GM18861 (cell line): Measurements from ENCODE around the gene ATP6AP1.
"Not testable (repeated sequence)": the region's sequence is repeated elsewhere in the genome, so short reads cannot be mapped to it uniquely, and the experiment has no call there.

Experiments used
- ATAC-seq: cut with Tn5 transposase; IDR thresholded peaks from one replicate; pipeline ENCODE4 v1.9.1; 2021; ENCODE audit not compliant: unreplicated experiment

Gene ATP6AP1

DNA sequence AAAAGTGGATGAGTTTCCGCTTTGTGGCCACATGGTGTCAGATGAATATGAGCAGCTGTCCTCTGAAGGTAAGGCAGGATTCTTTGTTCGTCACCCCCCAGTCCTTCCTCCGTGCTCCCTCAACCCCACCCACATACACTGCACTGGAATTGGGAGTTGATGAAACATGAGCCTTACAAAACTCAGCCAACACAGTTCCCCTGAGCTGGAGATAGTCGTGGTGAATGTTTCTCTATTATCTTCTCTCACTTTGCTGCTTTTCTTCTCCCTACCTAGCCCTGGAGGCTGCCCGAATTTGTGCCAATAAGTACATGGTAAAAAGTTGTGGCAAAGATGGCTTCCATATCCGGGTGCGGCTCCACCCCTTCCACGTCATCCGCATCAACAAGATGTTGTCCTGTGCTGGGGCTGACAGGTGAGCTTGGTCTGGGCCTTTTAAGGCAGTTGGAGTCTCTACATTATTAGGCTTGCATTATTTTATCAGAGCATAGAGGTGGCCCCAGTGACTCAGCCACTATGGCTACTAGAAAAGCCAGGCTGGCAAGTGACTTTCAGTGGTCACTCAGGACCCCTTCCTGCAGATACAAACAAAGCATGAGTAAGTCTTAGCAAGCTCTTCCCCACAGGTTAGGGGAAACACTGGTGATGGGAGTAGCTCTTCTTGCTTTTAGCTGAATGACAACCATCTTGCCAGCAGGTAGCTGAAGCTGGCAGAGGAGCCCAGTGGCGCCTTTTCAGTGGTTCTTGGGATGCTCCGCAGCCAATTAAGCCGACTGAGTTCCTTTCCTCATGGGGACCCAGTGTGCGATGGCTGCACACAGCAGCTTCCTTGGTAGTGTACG, 28.7 kb upstream of the ATP6AP1 start:
- ATAC-seq, result no peak

DNA sequence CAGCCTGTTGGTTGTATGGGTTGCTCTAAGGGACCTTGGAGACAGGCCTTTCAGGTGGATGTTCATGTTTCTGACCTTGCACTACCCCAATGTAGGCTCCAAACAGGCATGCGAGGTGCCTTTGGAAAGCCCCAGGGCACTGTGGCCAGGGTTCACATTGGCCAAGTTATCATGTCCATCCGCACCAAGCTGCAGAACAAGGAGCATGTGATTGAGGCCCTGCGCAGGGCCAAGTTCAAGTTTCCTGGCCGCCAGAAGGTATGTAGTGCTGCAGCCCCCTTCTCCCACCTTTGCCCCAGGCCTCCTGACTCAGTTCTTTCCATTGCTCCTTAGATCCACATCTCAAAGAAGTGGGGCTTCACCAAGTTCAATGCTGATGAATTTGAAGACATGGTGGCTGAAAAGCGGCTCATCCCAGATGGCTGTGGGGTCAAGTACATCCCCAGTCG, 28.1 kb upstream of the ATP6AP1 start:
- not testable (repeated sequence) for ATAC-seq

- ATAC-seq, result no peak
Observed at GRCh38 chrX:154401045-154401799, 27.3 kb upstream of the ATP6AP1 start.

- ATAC-seq, result no peak
Observed at GRCh38 chrX:154401918-154402621, 26.4 kb upstream of the ATP6AP1 start.

DNA sequence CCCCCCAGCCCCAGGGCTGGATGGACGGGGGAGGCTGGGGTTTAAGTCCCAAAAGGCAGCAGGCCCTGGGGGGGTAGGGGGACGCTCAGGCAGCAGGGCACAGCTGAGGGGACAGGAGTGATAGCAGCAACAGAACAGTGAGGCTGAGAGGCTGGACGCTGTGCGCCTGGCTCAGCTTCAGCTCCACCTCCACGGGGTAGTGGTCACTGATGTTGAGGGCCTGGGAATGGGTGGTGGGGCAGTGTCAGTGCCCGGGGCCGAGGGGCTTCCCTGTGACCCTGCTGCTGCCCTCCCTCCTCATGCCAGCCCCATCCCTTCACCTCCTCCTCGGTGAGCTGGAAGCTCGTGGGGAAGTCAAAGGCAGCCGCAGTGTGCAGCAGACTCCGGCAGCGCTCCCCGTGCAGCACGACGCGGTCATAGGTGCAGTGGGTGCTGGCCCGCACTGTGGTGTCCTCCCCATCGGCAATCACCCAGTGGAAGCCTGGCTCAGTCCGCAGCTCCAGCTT, 25.8 kb upstream of the ATP6AP1 start:
- no peak for ATAC-seq

- ATAC-seq, result no peak
Observed at GRCh38 chrX:154403192-154403591, 25.3 kb upstream of the ATP6AP1 start.

- no peak for ATAC-seq
Observed at GRCh38 chrX:154403858-154404257, 24.6 kb upstream of the ATP6AP1 start.

- no peak for ATAC-seq
Observed at GRCh38 chrX:154404625-154405192, 23.8 kb upstream of the ATP6AP1 start.

- no peak for ATAC-seq
Observed at GRCh38 chrX:154408659-154409221, 19.7 kb upstream of the ATP6AP1 start.

- peak; percentile 29 for ATAC-seq
Observed at GRCh38 chrX:154409222-154409871, 19.1 kb upstream of the ATP6AP1 start, which contains the start of gene DNASE1L1. TSS of gene DNASE1L1 (minus strand) at chrX:154409254. CDS start at chrX:154405568, 3,686 bp downstream.

- no peak for ATAC-seq
Observed at GRCh38 chrX:154411981-154412340, 16.5 kb upstream of the ATP6AP1 start.

DNA sequence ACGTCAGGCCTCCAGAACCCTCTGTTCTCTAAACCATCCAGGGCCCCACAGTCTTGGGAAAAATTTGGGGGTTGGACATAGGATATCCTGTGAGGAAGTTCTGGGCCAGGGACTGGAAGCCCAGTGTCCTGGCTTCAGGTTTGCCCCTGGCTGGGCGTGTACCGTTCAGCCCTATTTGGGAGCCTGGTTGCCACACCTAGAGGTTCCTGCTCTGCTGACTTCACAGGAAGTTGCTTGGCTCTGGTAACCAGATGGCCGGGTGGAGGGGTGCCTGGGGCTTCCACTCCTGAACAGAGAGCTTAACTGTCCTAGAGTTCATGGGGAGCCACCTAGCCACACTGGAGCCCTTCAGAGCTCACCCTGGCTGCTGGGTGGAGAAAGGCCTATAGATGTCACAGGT, 16.0 kb upstream of the ATP6AP1 start:
- ATAC-seq, result no peak

DNA sequence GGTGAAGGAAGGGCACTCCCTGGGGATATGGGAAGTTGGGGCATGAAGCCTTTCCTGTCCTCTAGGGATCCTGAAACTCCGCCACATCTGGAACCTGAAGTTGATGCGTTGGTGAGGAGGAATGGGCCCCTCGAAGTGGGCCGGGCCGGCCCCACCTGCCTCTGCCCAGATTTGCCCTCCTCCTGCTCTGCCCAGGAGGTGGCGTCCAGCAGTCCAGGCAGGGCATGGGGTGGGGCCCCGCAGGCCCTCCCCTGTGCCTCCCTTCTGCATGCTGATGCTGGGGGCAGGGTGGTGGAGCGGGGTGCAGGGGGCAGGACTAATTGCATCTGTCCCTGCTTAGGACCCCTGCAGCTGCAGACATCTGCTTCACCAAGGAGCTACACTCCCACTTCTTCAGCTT, 15.3 kb upstream of the ATP6AP1 start:
- ATAC-seq, result no peak

DNA sequence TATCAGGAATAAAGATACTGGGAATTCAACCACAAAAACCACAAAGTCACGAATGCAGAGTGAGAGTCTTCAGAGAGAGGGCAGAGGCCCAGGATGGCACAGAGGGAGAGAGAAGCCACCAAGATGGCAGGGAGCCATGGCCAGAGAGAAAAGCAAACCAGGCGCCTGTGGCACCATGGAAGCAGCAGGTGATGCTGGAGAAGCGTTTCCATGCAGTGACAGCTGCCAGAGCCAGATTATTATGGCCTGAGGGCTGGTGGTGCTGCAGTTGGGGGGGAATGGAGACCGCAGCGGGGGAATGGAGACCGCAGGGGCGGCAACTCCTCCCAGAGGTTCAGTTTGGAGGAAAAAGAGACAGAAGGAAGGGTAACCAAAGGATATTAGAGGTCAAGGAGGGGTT, 11.3 kb upstream of the ATP6AP1 start:
- ATAC-seq, result no peak

- no peak for ATAC-seq
Observed at GRCh38 chrX:154419189-154419588, 9.3 kb upstream of the ATP6AP1 start.

- no peak for ATAC-seq
Observed at GRCh38 chrX:154419688-154420401, 8.6 kb upstream of the ATP6AP1 start.

GRCh38 chrX:154420402-154420756, 8.1 kb upstream of the ATP6AP1 start:
- ATAC-seq, result no peak

DNA sequence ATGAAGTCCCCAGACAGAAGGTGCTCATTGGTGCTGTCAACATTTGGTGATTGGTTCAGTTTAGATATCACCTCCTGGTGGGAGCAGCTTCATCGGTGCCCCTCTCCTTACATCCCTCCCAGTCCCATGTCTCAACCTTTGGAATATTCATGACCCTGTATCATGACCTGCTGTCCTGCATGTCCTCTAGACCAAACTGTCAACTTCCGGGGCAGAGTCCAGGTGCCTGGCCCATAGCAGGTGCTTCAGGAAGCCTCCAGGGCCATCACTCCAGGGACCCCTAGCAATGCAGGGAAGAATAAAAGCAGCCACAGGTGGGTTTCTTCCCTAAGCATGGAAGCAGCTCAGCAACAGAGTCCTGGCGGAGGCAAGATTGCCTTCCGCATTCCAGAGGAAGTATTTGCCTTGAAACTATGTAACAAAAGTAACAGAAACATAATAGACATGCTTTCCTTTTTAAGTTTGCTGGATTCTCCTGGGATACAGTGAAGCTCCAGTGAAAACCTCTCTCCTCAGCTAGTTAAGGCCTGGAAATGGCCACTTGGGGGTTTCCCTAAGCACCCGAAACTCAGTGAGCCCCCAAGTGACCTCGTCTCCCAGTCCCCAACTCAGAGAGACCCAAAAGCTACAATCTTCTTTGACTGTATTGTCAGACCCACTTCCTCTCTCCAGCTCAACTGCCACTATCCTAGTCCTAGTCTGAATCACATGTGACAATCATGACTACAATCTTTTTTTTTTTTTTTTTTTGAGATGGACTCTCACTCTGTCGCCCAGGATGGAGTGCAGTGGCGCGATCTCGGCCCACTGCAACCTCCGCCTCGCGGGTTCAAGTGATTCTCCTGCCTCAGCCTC, 1.3 kb upstream of the ATP6AP1 start:
- no peak for ATAC-seq

DNA sequence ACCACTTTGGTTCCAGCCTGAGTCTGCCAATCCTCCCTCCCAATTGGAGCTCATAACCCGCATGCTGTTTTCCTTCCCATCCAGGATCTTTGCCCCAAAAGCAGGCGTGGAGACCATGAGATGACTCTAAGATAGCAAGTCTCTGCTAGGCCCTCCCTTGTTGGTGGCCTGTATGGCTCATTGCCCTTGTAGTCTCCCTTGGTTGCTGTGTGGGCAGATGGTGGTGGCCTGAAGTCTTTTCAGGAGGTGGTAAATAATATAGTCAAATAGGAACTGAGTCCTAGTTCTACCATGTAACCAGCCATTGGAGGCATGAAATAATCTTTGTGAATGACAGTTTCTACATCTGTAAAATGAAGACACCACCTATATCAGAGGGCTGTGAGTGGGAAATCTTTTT, 1.2 kb downstream of the ATP6AP1 start:
- ATAC-seq, result no peak
